ENCODE results near the gene ZNF615.

DNA sequence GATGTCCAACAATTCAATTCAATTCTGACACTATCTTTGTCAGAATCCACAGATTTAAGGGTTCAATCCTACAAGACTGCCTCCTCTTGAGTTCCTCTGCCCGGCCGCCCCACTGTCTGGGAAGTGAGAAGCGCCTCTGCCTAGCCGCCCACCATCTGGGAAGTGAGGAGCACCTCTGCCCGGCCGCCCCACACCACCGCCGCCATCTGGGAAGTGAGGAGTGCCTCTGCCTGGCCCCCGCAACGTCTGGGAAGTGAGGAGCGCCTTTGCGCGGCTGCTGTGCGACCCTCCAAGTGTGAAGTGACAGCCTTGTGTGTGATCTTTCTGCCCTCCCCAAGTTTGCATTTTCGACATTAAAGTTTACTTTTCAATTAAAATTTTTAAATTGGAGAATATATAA is 14.2 kb upstream of the ZNF615 start:
- TF ChIP-seq, protein P1, sequence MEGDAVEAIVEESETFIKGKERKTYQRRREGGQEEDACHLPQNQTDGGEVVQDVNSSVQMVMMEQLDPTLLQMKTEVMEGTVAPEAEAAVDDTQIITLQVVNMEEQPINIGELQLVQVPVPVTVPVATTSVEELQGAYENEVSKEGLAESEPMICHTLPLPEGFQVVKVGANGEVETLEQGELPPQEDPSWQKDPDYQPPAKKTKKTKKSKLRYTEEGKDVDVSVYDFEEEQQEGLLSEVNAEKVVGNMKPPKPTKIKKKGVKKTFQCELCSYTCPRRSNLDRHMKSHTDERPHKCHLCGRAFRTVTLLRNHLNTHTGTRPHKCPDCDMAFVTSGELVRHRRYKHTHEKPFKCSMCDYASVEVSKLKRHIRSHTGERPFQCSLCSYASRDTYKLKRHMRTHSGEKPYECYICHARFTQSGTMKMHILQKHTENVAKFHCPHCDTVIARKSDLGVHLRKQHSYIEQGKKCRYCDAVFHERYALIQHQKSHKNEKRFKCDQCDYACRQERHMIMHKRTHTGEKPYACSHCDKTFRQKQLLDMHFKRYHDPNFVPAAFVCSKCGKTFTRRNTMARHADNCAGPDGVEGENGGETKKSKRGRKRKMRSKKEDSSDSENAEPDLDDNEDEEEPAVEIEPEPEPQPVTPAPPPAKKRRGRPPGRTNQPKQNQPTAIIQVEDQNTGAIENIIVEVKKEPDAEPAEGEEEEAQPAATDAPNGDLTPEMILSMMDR (IDR thresholded peaks at IDR 0.05): no peak
- TF ChIP-seq POLR2A (IDR thresholded peaks at IDR 0.05): no peak

All from testis (tissue), 2 donors.